Sigmoid colon (tissue), 7 donors: ENCODE results near the gene BRME1. TPM values are rescaled to one million over a fixed set of nuclear protein-coding genes. Genes with fewer than 3 reads are reported as not detected.

Source experiments
- DNase-seq: peaks from one replicate; pipeline ENCODE4 v3.0.0-alpha.2; 2019
- H3K27ac ChIP-seq, 4 donors: fragments of 200-600 bp; sonication (generic); one replicate each; pipeline ENCODE4 v1.5.1; 2016 to 2019; ENCODE audit warnings: mild to moderate bottlenecking in 1 of 4
- H3K27me3 ChIP-seq, 3 donors: fragments of 200-600 bp; sonication (generic); one replicate each; pipeline ENCODE4 v1.5.1; 2019; ENCODE audit warnings: mild to moderate bottlenecking in 1 of 3
- H3K36me3 ChIP-seq, 4 donors: fragments of 200-600 bp; sonication (generic); one replicate each; pipeline ENCODE4 v1.5.1; 2016 to 2019
- H3K4me1 ChIP-seq, 4 donors: fragments of 200-600 bp; sonication (generic); one replicate each; pipeline ENCODE4 v1.5.1; 2017 to 2019
- H3K4me3 ChIP-seq, 4 donors: fragments of 200-600 bp; sonication (generic); one replicate each; pipeline ENCODE4 v1.5.1; 2017 to 2019; ENCODE audit warnings: mild to moderate bottlenecking in 2 of 4, moderate library complexity in 1 of 4
- H3K9me3 ChIP-seq, 4 donors: fragments of 200-600 bp in 3 of 4; sonication (generic) in 3 of 4; one replicate each; pipeline versions ENCODE4 v1.5.1 to v1.6.1; 2013 to 2019
- EP300 ChIP-seq, 4 donors: sonication (generic); formaldehyde crosslinking; IDR thresholded peaks; one replicate each; pipeline ENCODE4 v1.6.1; 2017; ENCODE audit warnings: antibody characterized with exemption in 4 of 4
- POLR2A ChIP-seq, 2 donors: fragments of 450-650 bp; IDR thresholded peaks; one replicate each; pipeline ENCODE4 v1.6.1; 2016; ENCODE audit warnings: antibody characterized with exemption in 2 of 2, mild to moderate bottlenecking in 2 of 2, moderate library complexity in 2 of 2
- POLR2AphosphoS5 ChIP-seq, 4 donors: sonication (generic); formaldehyde crosslinking; IDR thresholded peaks; one replicate each; pipeline ENCODE4 v1.6.1; 2017; ENCODE audit warnings: antibody characterized with exemption in 4 of 4
- WGBS, 2 donors: extraction: QIAGEN DNeasy Blood & Tissue Kit; methylation state at CpG; one replicate each; pipeline ENCODE4 v1.1.7; 2013; 5-methylcytosine and 5-hydroxymethylcytosine counted together
- intact Hi-C: fragments of 100-400 bp; cut with DNase I; formaldehyde crosslinking; loops from one replicate; pipeline ENCODE4 v1.15.1; 2023
- polyA plus RNA-seq, 3 donors: library from polyadenylated mRNA; stranded (reverse); fragments of 200-250 nt; gene quantifications; one replicate each; pipeline ENCODE4 v1.2.3, GENCODE V29; 2013
- total RNA-seq, 4 donors: library from RNA; depleted of rRNA; stranded (reverse); fragments of >200 nt; gene quantifications; one replicate each; pipeline ENCODE4 v1.1.0, GENCODE V29; 2016
- TF ChIP-seq, protein P1 (sequence below), 4 experiments: fragments of 450-650 bp in 3 of 4; fragments of 200-600 bp in 1 of 4; IDR thresholded peaks; one replicate each; pipeline ENCODE4 v1.5.1; 2016 to 2019; ENCODE audit warnings: antibody characterized with exemption in 4 of 4, mild to moderate bottlenecking in 3 of 4, moderate library complexity in 2 of 4
- donor health status: healthy with polysubstance abuse.
- donor health status: Bipolar disorder and iron deficiency.
- donor health status: healthy.

BRME1 gene
- total and polyA plus RNA-seq, 7 donors = 0.99 to 9.0 (median 1.8) TPM

DNA sequence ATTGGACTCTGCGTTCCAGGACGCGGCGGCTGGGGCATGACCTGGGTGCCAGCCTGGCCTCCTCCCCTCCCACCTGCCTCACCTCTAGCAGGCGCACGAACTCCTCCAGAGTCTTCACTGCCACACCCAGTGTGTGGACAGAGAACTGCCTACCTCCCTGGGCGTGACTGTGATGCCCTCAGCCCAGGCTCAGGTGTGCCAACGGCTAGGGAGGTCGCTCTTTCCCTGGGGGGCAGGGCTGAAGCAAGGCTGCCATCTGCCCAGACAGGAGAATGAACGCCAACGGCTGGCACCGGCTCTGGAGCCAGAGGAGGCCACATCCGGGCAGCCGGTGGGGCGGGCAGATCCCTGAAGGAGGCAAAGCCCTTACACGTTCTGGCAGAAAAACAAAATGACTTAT, 17.6 kb downstream of the BRME1 start:
- Histone ChIP-seq H3K27me3 (no peaks in the 10 kb centered on the region), H3K36me3 (no peaks in the 10 kb centered on the region), H3K27ac (no peak overlapping the region), H3K4me1 (no peaks in the 10 kb centered on the region), H3K9me3 (no peaks in the 10 kb centered on the region), H3K4me3 (no peak overlapping the region)
- DNase-seq = no peak
- 17 to 69% methylated on average over 16 of the region's 16 CpGs for WGBS, 2 donors
- no peak for TF ChIP-seq POLR2A (IDR thresholded peaks at IDR 0.05)
- TF ChIP-seq POLR2AphosphoS5 (IDR thresholded peaks at IDR 0.05) = no peak
- TF ChIP-seq, protein P1, sequence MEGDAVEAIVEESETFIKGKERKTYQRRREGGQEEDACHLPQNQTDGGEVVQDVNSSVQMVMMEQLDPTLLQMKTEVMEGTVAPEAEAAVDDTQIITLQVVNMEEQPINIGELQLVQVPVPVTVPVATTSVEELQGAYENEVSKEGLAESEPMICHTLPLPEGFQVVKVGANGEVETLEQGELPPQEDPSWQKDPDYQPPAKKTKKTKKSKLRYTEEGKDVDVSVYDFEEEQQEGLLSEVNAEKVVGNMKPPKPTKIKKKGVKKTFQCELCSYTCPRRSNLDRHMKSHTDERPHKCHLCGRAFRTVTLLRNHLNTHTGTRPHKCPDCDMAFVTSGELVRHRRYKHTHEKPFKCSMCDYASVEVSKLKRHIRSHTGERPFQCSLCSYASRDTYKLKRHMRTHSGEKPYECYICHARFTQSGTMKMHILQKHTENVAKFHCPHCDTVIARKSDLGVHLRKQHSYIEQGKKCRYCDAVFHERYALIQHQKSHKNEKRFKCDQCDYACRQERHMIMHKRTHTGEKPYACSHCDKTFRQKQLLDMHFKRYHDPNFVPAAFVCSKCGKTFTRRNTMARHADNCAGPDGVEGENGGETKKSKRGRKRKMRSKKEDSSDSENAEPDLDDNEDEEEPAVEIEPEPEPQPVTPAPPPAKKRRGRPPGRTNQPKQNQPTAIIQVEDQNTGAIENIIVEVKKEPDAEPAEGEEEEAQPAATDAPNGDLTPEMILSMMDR (IDR thresholded peaks at IDR 0.05) = no peak
- TF ChIP-seq EP300 (IDR thresholded peaks at IDR 0.05) = no peak
- intact Hi-C loops = no loop called here

DNA sequence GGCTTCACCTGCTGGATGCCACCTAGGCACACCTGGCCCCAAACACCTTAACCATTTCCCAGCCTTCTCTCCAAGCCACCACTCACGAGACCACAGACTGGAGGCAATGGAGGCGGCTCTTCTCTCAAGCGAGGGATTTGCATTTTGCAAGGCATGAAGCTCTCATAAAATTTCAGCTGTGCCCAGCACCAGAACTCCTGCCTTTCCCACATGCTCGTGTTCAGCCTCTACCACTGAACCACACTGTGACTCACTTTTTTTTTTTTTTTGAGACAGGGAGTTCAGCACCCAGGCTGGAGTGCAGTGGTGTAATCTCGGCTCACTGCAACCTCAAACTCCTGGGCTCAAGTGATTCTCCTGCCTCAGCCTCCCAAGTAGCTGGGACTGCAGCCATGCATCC, 18.4 kb downstream of the BRME1 start:
- intact Hi-C loops = no loop called here
- 25 to 68% methylated on average over 5 of the region's 5 CpGs for WGBS, 2 donors
- TF ChIP-seq POLR2AphosphoS5 (IDR thresholded peaks at IDR 0.05) (no peak), POLR2A (IDR thresholded peaks at IDR 0.05) (no peak), EP300 (IDR thresholded peaks at IDR 0.05) (no peak)
- TF ChIP-seq, protein P1 (IDR thresholded peaks at IDR 0.05) = no peak
- Histone ChIP-seq H3K27me3 (no peaks in the 10 kb centered on the region), H3K9me3 (no peaks in the 10 kb centered on the region), H3K36me3 (no peaks in the 10 kb centered on the region), H3K4me3 (no peak overlapping the region), H3K27ac (no peak overlapping the region), H3K4me1 (no peaks in the 10 kb centered on the region)
- DNase-seq = no peak

DNA sequence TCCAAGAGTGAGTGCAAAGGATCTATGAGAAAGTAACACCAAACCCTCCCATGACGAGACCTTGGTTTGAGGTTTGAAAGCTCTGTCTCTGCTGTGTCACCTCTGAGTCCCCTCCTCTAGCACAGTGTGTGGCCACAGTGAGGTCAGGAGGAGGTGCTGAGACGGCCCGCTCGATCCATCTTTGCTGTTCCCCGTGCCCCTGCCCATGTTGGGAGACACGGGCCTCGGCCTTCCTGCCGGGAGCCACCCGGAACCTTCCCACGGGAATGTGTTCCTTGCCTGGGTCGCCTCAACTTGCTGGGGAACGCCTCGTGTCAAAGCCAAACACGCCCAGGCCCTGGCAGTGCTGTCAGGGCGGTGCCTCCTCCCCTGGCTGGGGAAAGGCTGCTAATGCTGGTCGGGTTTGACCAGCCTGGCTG, 18.9 kb downstream of the BRME1 start:
- no peaks in the 10 kb centered on the region for H3K27me3 ChIP-seq
- H3K4me3 ChIP-seq = no peak overlapping the region
- WGBS, 2 donors = 16 to 59% methylated on average over 16 of the region's 16 CpGs
- H3K27ac ChIP-seq = no peak overlapping the region
- no peaks in the 10 kb centered on the region for H3K9me3 ChIP-seq
- no peak for DNase-seq
- H3K36me3 ChIP-seq = no peaks in the 10 kb centered on the region
- peaks cover 0 to 3% (median 0%) of the 10 kb centered on the region in 4 donors for H3K4me1 ChIP-seq
- no peak for TF ChIP-seq POLR2A (IDR thresholded peaks at IDR 0.05)
- no peak for TF ChIP-seq POLR2AphosphoS5 (IDR thresholded peaks at IDR 0.05)
- TF ChIP-seq, protein P1 (IDR thresholded peaks at IDR 0.05) = no peak
- TF ChIP-seq EP300 (IDR thresholded peaks at IDR 0.05) = no peak
- intact Hi-C loops = no loop called here

DNA sequence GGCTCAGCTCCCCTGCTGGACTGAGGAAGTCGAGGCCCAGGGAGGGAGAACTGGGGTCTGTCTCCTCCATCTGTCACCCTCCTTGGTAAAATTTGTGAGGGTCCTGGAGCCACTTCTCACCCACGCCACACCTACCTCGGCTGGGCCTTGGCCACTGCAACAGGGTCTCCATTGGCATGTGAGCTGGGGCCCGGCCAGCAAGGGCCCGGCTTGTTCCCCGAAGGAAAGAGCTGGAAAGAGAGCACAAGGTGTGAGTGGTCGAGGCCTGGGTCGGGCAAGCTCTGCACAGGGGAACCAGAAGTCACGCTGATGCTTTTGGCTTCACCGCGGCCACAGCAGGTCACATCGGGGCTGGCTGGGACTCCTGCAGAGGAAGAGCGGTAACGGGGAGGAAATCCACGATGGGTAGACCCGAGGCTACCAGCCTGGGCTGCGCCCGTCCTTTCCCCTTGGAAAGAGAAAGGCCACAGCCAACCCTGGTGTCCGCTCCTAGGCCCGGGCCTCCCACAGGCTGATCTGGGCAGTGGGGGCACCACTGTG, 20.0 kb downstream of the BRME1 start:
- peaks cover 0 to 15% (median 4%) of the 10 kb centered on the region in 4 donors for H3K4me1 ChIP-seq
- H3K27ac ChIP-seq = no peak overlapping the region
- H3K4me3 ChIP-seq = no peak overlapping the region
- no peaks in the 10 kb centered on the region for H3K9me3 ChIP-seq
- no peak for DNase-seq
- WGBS, 2 donors = 82 to 92% methylated on average over 20 of the region's 20 CpGs
- intact Hi-C loops = no loop called here
- TF ChIP-seq, protein P1 (IDR thresholded peaks at IDR 0.05) = no peak
- TF ChIP-seq POLR2AphosphoS5 (IDR thresholded peaks at IDR 0.05) = no peak
- no peak for TF ChIP-seq POLR2A (IDR thresholded peaks at IDR 0.05)
- TF ChIP-seq EP300 (IDR thresholded peaks at IDR 0.05) = no peak
- H3K27me3 ChIP-seq = no peaks in the 10 kb centered on the region
- no peaks in the 10 kb centered on the region for H3K36me3 ChIP-seq
